ENCODE measurements around the gene NFIB.

Gene NFIB

DNA sequence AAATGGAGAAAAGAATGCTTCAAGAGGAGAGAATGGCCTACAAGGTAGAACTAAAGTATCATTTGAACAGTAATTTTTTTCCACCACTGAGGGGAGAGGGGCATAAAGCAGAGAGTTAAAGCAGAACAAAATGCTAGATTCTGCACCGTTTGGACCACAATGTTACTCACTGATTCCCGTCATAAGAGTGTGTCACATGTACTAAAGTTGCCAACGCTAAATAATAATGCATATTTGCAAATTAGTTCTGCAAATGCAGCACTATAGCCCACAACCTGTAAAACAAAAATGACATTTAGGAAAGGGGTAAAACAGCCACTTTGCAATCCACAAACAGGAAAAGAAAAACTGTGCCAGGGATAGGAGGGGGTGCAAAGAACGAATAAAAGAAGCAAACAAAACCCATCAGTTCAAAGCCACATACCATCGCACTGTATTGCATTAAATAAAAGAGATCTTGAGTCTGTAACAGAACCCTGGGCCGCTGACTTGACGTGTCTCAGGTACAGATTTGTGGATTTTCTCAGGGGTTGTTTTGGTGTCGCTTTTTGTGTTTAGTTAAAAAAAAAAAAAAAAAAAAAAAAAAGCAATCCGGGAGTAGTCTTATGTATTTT is 7.7 kb upstream of the NFIB start:
- DNase-seq (ENCODE audit: extremely low read depth, insufficient read length): no peak
- Histone ChIP-seq H3K36me3 (ENCODE audit: control insufficient read depth, insufficient read depth, low read length) (no peaks in the 10 kb centered on the region), H3K27me3 (replicated peaks; ENCODE audit: control insufficient read depth, insufficient read depth, low read length) (no peaks in the 10 kb centered on the region), H3K4me3 (replicated peaks; ENCODE audit: low read depth, low read length) (peak overlapping the region; percentile 67)
- TF ChIP-seq, protein P1, sequence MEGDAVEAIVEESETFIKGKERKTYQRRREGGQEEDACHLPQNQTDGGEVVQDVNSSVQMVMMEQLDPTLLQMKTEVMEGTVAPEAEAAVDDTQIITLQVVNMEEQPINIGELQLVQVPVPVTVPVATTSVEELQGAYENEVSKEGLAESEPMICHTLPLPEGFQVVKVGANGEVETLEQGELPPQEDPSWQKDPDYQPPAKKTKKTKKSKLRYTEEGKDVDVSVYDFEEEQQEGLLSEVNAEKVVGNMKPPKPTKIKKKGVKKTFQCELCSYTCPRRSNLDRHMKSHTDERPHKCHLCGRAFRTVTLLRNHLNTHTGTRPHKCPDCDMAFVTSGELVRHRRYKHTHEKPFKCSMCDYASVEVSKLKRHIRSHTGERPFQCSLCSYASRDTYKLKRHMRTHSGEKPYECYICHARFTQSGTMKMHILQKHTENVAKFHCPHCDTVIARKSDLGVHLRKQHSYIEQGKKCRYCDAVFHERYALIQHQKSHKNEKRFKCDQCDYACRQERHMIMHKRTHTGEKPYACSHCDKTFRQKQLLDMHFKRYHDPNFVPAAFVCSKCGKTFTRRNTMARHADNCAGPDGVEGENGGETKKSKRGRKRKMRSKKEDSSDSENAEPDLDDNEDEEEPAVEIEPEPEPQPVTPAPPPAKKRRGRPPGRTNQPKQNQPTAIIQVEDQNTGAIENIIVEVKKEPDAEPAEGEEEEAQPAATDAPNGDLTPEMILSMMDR (IDR thresholded peaks at IDR 0.05; ENCODE audit: insufficient read depth, low read length, poor library complexity, severe bottlenecking): no peak

DNA sequence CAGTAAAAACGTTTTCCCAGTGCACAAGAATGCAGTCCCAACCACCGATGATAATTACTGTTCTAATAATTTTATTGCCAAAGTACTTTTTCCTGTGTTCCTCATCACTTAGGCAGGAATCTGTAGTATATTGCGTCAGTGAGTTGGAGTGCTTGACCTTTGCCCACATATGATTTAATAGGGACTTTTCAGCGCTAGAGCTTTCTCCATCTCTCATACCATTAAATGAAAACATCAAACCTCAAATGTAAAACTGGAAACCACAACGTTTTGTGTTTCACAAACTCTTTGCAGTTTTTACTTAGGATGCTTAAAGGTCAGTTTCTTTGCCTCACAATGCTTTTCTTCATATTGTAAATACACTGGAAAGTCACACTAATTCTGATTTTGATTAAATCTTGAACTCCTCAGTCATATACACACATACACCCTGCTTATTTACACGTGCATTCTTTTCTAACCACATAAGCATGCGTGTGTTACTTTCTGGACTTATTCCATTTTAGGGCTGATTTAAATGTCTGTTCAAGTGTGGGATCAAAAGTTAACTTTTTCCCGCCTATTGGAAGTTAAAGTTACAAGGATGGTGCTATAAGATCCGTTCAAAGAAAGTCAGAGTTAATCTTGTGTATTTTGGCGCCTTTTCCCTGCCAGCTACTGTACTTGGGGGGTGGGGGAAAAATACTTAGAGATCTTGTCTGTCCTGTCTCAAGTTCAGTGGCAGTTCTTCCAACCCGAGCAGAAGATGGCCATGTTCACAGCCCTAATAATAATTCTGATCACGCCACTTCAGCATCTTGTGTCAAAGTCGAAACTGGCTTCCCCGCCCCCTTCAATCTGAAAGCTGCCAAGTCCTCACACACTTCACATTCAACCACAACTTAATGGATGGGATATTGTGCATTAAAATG is 6.6 kb upstream of the NFIB start:
- TF ChIP-seq, protein P1 (IDR thresholded peaks at IDR 0.05; ENCODE audit: insufficient read depth, low read length, poor library complexity, severe bottlenecking): no peak
- H3K27me3 ChIP-seq (replicated peaks; ENCODE audit: control insufficient read depth, insufficient read depth, low read length): no peaks in the 10 kb centered on the region
- no peaks in the 10 kb centered on the region for H3K36me3 ChIP-seq (ENCODE audit: control insufficient read depth, insufficient read depth, low read length)
- no peak overlapping the region for H3K4me3 ChIP-seq (replicated peaks; ENCODE audit: low read depth, low read length)
- DNase-seq (ENCODE audit: extremely low read depth, insufficient read length): no peak

DNA sequence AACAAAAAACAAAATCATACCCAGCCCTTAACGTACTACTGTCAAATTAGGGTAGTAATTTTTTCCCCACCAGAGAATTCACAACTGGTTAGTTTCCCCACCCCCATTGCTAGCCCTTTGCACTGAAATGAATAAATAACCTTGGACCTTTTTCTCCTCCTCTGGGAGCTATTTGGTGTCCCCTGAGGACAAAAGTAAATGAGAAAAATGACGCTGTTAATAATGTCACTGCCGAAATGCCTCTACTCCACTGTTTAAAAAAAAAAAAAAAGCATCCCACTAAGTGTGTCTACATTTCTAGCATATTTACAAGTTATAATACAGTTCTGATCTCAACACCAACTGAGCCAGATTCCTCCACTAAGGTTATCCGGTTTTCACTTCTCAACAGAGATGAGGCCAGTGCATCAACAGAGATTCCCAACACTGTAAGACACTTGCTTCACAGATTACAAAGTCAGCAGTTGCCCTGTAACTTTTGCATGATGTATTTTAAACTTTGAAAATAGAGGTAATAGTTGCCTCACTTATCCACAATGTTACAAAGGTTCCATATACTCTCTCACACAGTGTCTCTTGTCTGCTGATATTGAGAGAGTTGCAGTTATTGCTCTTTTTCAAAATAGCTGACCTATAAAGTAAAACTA is 5.1 kb upstream of the NFIB start:
- DNase-seq (ENCODE audit: extremely low read depth, insufficient read length): no peak
- Histone ChIP-seq H3K36me3 (ENCODE audit: control insufficient read depth, insufficient read depth, low read length) (no peaks in the 10 kb centered on the region), H3K4me3 (replicated peaks; ENCODE audit: low read depth, low read length) (no peak overlapping the region), H3K27me3 (replicated peaks; ENCODE audit: control insufficient read depth, insufficient read depth, low read length) (no peaks in the 10 kb centered on the region)
- TF ChIP-seq, protein P1 (IDR thresholded peaks at IDR 0.05; ENCODE audit: insufficient read depth, low read length, poor library complexity, severe bottlenecking): no peak

DNA sequence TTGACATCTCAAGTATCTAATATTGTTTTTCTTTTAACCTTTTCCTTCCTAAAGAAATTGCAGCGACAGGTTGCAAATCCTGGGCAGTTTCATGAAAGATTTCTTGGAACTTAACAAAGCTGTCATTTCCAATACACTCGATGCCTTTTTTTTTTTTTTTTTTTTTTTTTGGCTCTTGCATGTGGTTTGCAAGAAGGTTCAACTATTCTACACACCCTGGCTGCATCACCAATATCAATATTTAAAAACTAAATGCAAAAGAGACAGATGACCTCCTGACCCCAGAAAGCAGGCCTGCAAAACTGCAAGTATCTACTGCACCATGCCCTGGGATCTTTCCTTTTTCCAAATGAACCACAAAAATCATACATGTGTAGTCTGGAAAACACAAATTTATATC is 4.4 kb upstream of the NFIB start:
- DNase-seq (ENCODE audit: extremely low read depth, insufficient read length): no peak
- TF ChIP-seq, protein P1 (IDR thresholded peaks at IDR 0.05; ENCODE audit: insufficient read depth, low read length, poor library complexity, severe bottlenecking): no peak
- Histone ChIP-seq H3K27me3 (replicated peaks; ENCODE audit: control insufficient read depth, insufficient read depth, low read length) (no peaks in the 10 kb centered on the region; the same call in 1 of the 2 replicates), H3K36me3 (ENCODE audit: control insufficient read depth, insufficient read depth, low read length) (no peaks in the 10 kb centered on the region), H3K4me3 (replicated peaks; ENCODE audit: low read depth, low read length) (no peak overlapping the region)

DNA sequence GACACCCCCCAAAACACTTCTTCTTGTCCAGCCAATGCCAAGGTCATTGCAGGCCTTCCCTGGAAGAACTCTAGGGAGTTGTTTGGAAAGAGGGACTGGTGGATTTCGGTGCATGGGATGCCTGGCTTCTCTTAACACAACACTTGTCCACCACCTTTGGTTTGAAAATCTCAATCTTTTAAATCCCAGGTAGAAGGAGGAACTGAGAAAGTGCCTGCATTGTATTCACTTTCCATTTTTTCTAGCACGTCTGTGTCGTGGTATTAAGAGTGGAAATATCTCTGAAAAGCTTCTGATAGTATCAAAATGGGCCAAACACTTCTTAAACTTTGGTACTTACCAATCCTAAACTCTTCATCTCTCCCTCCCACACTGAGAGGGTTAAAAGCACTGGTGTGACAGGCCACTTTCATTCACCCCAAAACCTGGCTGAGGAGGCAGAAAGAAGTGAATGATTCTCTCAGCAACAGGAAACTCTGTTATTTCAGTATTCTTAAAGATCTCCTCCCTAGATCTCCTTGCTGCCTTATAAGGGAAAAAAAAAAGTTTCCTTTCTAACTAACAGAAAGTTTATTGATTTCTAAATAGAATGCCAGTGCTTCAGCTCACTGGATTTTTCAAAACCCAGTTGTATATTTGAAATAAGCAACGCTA is 3.9 kb upstream of the NFIB start:
- DNase-seq (ENCODE audit: extremely low read depth, insufficient read length): no peak
- H3K36me3 ChIP-seq (ENCODE audit: control insufficient read depth, insufficient read depth, low read length): no peaks in the 10 kb centered on the region
- TF ChIP-seq, protein P1 (IDR thresholded peaks at IDR 0.05; ENCODE audit: insufficient read depth, low read length, poor library complexity, severe bottlenecking): no peak
- no peaks in the 10 kb centered on the region; the same call in 1 of the 2 replicates for H3K27me3 ChIP-seq (replicated peaks; ENCODE audit: control insufficient read depth, insufficient read depth, low read length)
- H3K4me3 ChIP-seq (replicated peaks; ENCODE audit: low read depth, low read length): no peak overlapping the region
